Measurements from ENCODE around the gene CDH13.
A peak's percentile ranks its signal among the peaks of the same experiment; 100 is the strongest.

Gene CDH13

DNA sequence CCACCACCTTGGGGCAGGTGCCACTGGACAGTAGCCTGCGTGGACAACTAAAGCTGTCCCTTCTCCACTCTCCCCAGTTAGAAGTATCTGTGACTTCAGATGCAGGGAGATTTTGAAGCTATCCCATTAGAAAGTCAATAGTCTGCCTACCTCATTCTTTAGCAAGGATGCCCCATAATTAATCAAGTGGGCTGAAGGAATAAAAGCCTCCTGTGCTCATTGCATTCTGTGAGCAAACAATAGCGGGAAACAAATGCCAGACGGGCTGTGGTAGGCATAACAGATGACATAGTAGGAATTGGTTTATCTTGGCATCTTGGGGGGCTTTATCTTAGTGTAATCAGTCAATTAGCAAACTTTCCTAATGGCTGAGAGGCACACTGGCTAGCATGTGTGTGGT, 1084.3 kb downstream of the CDH13 start:
- DNase-seq = no peak

DNA sequence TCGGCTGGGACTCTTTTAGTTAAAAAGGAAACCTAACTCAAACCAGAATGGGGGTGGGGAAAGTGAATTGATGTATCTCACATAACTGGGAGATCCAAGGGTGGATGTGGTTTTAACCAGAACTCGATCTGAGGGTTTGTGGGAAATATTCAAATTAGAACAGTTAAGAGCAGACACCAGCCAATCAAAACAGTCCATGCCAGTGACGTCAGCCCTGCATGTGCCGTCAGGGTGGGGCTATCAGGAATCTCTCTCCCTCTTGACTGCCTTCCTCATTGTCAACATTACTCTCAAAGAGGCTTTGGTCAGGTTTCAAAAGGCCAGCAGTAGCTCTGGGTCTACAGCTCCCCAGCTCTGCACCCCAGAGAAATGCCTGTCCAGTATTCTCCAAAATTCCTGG, 1086.8 kb downstream of the CDH13 start:
- no peak for DNase-seq

DNA sequence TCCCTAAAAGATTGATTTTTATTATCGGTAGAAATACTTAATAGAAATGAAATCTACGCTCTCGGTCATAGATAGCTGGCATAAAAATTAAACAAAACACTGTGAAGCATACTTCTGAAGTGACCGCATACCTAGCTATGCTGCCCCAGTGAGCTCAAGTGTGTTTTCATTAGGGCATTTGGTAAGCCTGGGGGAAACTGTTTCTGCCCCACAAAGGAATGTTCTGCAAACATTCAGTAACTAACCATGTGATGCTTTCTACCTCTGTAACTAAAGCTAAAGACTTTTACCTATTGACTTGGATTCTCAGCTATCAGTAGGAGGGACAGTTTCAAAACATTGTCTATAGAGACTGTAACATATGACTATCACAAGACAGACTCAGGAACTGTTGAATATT, 1087.5 kb downstream of the CDH13 start:
- DNase-seq = no peak

DNA sequence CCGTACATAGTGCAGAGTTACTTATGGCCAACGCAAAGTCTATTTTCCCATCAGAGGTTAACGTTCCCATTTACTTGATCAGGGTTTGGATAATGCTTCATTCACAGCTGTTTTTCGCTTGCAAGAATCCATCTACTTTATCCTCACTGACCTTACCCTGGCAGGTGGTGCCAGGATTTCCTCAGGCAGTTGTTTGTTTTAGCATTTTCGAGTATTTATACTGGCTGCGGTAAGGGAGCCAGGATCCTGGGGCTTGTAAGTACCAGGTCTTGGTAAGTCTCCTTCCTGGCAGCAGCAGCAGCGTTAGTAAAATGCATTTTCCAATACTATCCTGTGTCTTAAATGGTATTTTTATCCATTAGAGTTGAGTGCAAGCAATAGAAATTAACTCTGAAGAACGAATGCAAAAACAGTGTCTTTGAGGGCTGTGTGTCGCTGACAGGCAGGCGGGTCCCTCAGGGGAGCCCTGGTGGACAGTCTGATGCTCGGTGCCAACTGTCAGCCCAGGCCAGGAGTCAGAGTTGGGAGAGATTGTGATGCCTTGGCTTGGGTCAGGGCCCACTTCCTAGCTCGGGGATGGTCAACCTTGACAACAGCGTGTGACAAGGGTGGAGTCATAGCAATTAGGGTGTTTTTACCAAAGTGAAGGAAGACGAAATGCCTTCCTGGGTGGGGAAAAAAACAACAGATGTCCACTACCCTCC, 1088.6 kb downstream of the CDH13 start:
- no peak for DNase-seq

DNA sequence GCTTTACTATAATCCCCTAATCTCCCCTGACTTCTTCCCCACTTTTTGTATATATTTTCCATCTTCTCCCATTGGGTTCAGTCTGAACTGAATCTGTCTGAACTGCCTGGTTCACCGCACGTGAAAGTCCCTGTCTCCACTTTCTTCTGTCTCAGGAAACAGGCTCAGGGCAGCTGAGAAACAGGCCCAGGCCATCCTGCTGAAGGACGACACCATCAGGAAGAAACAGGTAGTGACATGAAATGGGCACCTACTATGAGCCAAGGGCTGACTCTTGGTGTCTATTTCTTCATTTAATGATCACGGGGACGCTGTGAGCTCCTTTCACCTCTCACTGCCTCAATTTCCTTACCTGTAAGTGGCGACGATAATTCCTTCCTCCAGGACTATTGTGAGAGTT, 1090.5 kb downstream of the CDH13 start:
- no peak for DNase-seq

DNA sequence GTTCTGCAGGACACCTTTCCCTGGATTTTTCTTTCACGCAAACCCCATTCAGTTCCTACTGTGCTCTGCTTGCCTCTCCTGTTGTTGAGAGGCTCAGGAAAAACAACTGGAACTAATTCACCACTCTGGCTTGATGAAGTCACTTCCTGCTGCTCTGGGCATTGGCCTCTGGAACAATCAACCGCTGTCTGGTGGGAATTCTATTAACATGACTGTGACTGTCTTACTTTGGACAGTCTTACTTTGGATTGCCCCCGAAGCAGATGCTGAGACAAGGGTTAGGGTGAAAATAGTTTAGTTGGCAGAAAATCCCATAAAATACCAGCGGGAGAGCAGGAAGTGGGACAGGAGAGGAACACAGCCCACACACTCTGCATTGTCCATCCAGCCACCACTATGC, 1091.0 kb downstream of the CDH13 start:
- DNase-seq = no peak

DNA sequence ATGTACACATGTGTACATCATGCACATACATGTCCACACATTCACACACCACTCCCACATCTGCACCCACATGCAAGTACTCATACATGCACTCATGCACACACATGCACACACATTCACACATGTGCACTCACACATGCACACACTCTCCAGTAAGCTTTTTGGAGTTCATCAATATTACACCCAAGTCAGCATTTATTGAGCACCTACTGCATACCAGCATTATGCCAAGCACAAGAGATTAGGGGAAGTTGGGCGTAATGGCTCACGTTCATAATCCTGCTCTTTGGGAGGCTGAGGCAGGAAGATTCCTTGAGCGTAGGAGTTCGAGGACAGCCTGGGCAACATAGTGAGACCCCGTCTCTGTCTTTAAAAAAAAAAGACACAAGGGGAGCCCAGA, 1093.4 kb downstream of the CDH13 start:
- DNase-seq = no peak

DNA sequence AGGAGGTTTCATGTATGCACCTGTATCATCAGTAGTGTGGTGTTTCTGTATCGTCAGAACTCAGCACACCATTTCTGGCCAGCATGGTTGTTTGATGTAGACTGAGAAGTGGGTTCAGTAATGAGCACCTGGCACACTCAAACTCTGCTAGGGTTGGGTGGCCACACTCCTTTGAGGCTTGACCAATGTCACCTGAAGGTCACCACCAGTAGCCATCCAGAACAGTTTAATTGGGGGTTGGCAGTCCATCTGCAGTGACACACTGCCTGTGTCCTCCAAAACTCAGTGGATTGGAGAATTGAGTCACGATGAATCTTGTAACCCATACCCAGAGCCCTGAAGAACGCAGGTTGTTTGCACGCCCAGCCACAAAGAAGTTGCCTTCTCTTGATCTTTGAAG, 1094.2 kb downstream of the CDH13 start:
- no peak for DNase-seq

DNA sequence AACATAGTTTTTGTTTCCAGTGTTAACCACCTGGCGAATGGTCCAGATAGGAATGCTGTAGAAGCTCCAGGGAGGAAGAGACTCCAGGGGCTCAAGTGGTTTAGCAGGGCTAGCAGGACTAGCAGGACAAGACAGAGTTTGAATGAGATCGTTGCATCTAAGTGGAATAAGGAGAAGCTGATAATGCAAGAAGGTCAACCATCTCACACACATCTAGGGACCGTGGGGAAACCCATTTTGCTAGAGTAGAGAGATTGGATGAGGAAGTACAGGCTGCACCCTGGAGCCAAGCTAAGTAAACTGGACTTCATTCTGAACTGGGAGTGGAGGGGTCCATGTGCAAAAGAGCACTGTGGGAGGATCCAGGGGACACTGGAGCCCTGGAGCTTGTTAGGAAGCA, 1094.9 kb downstream of the CDH13 start:
- no peak for DNase-seq

DNA sequence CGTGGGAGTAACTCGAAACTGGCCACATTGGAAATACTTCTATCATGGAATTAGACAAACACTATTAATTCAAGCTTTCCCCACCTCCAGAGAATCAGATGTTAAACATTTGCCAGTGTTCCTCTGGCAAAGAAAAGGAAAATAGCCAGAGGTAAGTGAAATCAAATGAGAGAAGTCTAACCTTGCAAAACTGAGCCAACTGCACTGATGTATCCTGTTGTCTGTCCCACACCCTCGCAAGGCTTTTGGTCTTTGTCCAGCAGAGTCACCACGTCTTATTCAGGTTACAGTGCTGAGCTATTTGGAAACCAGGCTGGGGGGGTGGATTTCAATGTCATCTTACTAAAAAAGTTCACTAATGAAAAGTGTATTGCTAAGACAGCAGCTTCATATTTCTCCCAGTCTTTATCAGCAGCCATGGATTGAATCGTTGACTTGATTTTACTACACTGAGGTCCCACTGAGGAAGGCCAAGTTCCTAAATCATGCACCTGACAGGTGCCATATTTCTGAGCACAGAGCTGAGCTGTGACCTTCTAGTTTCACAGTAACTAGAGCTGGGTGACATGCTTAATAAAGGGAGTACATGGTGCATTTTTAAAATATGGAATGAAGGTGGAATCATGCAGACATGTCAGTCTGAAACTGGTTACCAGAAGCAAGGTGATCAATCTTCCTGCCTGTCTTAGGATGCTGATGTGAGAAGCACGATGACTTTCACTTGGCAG, 1095.9 kb downstream of the CDH13 start:
- no peak for DNase-seq

DNA sequence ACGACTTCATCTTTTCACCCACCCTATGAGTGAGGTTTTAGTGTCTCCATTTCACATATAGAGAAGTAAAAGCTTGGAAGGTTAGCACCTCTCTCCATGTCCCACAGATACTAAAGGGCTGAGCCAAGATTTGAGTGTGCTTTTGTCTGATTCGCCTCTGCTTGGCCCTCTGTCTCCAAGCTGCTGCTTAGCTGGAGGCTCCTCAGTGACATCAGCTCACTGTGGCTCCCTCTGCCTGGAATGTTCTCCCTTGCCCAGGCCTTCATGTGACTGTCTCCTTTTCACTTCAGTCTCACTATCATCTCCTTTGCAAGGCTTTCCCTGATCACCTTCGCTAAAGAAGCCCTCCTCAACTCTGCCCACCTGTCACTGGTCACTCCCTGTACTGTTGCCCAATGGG, 1096.5 kb downstream of the CDH13 start:
- no peak for DNase-seq

DNA sequence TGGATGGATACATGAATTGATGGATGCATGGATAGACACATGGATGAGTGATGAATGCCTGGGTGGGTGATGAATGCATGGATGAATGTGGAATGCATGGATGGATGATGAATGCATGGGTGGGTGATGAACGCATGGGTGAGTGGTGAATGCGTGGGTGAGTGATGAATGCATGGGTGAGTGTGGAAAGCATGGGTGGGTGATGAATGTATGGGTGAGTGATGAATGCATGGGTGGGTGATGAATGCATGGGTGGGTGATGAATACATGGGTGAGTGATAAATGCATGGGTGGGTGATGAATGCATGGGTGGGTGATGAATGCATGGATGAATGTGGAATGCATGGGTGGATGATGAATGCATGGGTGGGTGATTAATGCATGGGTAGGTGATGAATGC, 1097.1 kb downstream of the CDH13 start:
- no peak for DNase-seq

DNA sequence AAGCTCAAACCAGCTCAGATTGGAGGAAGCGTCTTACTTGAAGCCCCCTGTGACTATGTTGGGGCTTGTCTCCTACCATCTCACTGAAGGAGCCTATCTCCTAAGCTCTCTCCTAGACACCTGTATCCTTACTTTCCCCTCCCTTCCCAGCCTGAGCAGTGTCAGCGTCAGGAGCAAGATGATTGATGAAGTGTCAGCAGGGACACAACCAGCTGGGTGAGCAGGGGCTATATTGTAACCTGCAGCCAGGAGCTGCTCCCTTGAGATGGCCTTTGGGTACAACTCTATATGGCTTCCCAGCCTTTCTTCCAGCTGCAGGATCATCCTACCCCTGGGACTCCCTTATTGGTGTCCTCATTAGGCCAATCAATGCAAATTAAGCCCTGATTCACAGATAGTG, 1097.8 kb downstream of the CDH13 start:
- no peak for DNase-seq

DNA sequence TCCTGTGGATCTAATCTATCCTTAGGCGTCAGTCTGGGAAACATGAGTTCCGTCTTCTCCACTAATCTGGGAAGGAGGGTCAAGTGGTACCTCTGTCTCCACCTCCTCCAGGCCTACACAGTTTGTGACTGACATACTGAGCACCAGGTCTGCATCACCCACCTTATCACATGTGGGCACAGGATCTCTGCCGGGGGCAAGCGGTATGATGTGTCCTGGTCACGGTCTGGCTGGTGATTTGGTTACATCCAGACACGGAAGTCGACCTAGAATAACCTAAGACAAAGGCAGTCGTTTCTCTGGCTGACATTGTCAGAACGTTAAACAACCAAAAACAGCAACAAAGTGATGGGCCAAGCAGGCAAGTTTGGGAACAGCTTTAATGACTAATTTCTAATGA, 1098.5 kb downstream of the CDH13 start:
- no peak for DNase-seq

DNA sequence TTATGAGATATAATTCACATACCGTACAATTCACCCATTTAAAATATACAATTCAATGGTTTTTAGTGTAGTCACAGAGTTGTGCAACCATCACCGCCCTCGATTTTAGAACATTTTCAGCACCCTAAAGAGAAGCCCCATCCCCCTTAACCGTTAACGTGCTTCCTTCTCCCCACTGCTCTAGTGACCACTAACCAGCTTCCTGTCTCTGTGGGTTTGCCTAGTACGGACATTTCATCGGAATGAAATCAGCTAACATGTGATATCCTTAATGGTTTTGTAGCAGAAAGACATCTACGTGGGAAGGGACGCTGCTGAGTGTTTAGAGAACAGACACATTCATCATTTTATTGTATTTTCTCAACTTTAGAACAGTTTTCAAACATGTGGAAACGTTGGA, 1100.2 kb downstream of the CDH13 start:
- DNase-seq = peak in 1 of 2 donors; percentile 11

DNA sequence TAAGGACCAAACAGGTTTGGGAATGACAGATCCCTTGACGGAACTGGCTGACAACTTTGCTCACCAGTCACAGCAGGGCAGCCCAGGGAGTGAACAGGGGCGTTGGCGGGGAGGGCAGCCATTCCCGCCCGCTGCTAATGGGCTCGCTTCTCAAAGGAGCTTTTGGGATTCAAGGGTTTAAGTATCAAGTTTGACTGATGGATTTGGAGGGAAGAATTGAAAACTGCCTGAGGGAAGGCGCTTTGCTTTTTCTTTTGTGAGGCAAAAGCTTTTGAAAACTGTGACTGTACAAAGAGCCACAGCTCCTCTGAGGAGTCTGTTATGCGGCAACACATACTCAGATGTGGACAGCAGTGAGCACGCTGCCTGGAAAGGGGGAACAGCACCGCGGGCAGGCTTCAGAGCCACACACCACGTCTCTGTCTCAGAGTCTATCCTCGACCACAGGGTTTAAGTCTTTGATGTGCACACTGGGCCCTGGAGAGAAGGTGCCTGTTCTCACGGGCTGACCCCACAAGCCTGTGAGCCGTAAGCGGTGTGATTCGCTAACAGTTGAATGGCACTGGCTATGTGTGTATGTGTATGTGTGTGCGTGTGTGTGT, 1101.1 kb downstream of the CDH13 start:
- DNase-seq = no peak

DNA sequence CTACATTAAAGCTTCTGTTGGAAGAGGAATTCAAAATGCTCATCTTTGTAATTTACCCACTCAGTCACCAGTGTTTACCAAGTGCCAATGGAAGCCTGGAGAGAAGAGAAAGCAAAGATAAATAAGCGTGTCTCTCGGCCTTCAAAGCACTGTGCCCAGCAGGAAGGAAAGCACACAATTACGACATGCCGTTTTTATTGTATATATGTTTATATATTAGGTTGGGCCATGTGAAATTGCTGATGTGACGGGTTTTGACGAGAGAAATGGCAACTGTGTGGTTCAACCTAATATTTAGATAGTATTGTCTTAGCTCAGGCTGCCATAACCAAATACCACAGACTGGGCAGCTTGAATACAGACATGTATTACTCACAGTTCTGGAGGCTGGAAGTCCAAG, 1101.7 kb downstream of the CDH13 start:
- DNase-seq = no peak

DNA sequence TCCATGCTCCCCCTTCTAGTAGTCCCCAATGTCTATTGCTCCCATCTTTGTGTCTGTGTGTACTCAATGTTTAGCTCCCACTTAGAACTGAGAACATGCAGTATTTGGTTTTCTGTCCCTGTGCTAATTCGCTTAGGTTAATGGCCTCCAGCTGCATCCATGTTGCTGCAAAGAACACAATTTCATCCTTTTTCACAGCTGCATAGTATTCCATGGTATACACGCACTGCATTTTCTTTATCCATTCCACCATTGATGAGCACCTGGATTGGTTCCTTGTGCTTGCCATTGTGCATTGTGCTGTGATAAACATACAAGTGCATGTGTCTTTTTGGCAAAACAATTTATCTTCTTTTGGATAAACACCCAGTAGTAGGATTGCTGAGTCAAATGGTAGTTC, 1104.0 kb downstream of the CDH13 start:
- DNase-seq = no peak

DNA sequence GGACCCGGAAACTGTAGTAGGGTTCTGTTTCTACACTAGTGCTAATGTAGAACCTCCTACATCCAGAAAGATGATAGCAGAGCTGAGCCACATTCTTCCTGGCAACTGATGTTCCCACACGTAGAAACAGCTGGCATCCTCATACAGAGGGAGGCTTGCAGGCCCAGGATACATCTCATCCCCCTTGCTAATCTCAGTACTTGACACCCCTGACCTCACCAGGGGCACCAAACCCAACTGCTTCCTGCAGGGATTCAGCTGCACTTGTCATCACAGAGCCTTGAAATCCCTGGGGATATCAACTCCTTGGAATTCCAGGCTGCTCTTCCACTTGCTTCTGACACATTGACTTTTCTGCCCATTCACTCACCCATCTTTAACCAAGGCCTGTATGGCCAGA, 1105.8 kb downstream of the CDH13 start:
- DNase-seq = no peak

DNA sequence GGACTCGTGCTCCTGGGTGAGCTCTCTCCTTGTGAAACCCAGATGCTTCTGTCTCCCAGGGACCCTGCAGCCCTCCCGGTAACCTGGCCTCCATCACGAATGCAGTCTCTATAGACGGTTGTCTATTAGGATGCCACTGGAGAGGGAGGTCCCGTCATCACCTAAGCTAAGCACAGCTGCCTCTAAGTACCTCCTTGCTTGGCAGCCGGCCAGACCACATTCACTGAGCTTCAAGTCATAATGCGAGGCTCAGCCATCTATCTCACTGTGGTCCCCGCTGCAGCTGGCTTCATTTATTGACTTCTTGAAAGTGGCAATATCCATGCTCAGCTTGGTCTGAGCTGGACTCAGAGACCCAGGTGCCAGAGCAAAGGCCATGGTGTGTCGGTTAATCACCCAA, 1106.5 kb downstream of the CDH13 start:
- DNase-seq = no peak

DNA sequence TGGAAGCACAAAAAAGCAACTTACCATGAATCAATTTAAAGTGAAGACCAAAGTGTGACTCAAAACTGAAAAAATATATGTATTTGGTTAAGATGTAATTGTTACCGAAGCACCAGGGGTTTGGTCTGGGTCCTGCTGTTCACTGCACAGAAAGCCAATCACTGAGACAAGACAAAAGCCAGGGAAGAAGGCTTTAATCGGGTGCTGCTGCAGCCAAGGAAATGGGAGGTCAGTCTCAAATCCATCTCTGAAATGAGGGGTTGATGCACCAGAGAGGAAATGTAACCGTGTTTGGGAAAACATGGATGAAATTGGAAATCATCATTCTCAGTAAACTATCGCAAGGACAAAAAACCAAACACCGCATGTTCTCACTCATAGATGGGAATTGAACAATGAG, 1107.4 kb downstream of the CDH13 start:
- no peak for DNase-seq

DNA sequence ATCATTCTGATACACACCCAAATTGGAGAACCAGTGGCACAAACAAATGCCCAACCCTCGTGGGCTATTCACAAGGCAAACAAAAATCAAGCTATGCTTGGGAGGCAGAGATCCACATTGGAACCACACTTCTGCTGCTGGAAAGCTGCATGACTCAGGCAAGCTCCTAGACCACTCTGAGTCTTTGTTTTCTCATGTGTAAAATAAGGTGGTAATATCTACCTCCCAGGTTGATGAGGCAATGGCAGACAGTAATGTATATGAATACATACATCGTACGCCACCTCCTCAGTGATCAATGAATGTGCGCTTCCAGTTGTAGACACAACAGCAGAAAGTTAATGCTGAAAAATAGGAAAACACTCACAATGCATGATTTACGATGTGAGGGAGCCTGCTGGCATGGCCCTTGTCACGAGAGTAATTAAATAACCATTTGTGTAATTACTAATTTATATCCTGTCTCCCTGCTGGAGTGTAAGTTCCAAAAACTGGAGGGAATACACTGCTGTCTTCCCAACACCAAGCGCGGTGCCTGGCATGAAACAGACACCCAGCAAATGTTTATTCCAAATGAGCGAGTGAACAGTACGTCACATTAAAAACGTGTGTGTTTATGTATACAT, 1111.1 kb downstream of the CDH13 start:
- no peak for DNase-seq

DNA sequence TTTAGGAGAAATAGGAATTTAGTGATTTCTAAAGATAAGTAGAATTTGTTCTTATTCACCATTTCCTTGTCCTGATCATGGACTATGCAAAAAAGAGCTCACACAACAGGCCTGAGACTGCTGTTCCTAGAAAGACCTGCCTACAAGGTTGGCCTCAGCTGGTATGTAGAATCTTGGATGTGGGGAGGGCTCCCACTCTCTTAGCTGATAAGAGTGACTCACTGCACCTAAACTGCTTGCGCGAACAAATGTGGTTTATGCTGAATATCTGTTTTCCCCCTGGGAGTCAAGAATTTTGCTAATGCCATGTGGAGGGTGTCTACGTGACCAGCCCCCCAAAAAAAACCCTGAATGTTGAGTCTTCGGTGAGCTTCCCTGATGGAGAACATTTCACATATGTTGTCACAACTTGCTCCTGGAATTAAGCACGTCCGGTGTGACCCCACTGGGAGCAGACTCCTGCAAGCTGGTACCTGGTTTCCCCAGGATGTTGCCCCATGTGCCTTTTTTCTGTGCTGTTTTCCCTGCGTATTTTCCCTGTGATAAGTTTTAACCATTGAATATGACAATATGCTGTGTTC, 1112.2 kb downstream of the CDH13 start:
- no peak for DNase-seq
